HS-27A (cell line): Measurements from ENCODE around the gene PAQR7.
"Not testable (repeated sequence)": the region's sequence is repeated elsewhere in the genome, so short reads cannot be mapped to it uniquely, and the experiment has no call there.

ENCODE experiments used
- DNase-seq: peaks from one replicate; pipeline ENCODE4 v3.0.0-alpha.2; 2012; ENCODE audit warnings: low read depth, missing footprints

PAQR7 gene

DNA sequence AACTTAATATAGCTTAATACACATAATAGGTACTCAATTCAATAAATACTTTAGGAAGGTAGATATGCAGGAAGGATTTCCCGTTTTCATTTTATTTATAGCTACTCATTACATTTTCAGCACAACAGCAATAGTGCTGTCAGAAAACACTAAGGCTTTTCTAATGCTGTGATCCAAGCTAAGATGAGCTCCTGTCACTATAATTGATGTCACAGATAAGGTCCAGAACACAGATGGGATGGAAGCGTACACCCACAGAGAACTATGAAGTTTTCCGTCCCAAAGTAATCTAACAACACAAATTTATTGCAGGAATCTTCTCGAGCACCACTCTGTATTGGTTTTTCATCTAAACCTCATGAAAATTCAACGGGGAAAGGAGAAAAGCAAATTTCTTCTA, 29.8 kb downstream of the PAQR7 start:
- no peak for DNase-seq

DNA sequence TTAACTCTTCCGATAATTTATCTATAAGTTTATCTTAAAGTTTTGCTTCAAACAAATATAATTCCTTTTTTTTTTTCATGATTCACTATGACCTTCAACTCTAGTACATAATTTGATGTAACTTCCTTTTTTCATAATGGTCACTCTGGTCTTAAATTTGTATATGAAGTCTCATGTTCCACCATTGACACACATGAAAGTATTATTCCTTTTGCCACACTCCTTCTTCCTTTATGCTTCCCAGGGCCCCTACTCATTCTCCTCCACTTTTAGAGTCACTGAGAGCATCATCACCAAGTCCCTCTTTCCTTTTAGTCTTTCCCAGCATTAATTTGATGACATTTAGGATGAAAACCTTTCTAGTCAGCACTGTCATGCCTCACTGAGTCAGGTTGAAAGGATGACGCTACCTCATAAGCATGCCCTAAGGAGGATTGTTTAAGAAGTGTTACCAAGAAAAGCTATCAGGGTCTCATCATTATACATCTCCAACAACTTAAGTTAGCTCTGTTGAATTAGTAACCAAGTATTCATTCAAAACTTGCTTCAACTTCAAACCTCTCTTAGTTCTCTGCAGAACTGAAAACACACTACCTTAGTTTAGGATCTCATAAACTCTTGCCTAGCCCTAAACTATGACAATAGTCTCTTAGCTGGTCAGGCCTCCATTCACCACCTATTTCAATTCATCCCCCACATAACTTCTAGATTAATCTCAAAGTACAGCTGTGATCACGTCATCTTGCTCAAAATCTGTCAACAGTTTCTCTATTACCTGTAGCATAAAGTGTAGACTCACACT, 30.8 kb downstream of the PAQR7 start:
- no peak for DNase-seq

DNA sequence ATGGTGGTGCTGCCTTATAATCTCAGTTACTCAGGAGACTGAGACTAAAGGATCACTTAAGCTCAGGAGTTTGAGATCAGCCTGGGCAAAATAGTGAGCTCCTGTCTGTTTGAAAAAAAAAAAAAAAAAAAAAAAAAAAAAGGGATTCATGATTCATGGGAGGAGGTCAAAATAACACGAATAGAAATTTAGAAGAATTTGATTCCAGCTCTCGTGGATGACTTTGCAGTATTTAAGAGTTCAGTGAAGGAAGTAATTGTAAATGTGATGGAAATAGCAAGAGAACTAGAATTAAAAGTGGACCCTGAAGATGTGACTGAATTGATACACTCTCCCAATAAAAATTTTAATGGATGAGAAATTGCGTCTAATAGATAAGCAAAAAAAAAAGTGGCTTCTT, 32.0 kb downstream of the PAQR7 start:
- DNase-seq = no peak

DNA sequence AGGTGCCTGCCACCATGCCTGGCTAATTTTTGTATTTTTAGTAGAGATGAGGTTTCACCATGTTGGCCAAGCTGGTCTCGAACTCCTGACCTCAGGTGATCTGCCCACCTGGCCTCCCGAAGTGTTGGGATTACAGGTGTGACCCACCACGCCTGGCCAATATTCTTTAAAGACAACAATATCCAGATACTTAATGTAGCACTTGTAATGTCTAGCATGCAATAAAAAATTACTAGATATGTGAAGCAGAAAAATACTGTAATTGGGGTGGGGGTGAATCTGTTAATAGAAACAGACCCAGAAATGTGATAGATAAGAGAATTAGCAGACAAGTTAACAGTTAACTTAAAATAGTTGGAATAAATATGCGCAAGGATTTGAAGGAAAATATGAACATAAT, 35.7 kb downstream of the PAQR7 start:
- DNase-seq = not testable (repeated sequence)

DNA sequence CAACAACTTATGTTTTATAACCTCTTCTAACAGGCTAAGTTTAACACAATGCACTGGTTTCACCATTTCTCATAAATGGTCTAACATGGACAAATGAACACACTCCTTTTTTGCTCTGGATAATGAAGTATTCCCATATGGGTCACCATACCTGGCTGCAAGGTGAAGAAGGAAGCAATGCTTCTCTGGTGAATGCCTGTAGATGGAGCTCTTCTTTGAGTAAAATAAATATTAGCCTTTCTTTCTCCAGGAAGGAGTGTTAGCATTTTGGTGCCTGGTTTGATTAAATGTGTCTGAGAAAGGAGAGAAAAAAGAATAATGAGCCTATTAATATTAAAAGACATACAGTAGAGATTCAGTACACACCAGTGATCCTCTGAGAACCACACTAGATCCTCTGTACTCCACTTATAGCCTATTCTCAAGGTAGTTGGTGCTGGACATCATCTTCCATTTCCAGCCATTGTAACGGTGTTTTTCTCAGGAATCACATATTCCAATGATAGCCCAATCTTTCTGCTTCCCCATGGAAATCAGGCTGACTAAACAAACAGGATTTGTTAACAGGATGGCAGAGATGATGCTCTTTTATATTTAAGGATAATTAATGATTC, 38.1 kb downstream of the PAQR7 start:
- DNase-seq = no peak

DNA sequence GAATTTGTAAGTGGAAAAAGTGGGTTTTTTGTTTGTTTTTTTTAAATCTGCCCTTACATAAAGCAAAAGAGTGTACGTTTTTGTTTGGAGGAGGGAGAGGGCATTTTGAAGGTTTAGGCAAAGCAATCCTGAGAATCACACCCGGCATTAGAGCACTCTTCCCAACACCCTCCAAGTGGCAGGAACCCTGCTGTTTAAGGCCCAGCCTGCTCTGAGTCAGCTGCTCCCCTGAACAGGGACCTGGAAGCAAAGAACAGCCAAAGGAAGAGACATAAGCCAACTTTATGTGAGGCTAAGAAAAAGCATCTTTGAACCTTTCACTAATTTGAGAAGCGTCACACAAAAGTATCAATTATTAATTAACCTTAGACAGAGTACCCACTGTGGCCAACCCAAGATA, 38.8 kb downstream of the PAQR7 start:
- DNase-seq = no peak

DNA sequence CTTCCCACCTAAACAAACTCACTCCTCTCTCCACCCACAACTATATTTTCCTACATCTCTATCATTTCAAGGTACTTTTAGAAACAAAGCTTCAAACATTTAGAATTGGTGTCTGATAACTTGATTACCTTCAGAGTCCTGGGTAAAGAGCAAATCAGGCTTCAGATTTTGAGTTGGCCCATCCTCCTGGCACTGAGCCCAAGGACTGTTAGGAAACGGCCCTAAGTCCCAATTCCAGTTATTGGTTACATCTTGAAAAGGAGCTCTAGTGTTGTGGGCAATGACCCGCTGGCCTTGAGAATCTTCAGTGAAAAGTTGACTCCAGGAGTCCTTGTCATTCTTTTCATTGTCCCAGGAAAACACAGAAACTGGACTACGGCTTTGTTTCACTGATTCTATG, 40.6 kb downstream of the PAQR7 start:
- no peak for DNase-seq

DNA sequence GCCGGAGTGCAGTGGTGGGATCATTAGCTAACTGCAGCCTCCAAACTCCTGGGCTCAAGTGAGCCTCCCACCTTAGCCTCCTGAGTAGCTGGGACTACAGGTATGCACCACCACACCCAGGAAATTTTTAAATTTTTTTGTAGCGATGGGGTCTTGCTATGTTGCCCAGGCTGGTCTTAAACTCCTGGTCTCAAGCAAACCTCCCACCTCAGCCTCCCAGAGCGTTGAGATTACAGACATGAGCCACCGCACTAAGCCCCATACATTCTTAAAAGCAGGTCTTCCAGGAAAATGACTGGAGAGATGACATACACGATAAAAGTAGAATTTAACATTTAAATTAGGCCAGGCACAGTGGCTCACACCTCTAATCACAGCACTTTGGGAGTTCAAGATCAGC, 42.4 kb downstream of the PAQR7 start:
- DNase-seq = no peak

DNA sequence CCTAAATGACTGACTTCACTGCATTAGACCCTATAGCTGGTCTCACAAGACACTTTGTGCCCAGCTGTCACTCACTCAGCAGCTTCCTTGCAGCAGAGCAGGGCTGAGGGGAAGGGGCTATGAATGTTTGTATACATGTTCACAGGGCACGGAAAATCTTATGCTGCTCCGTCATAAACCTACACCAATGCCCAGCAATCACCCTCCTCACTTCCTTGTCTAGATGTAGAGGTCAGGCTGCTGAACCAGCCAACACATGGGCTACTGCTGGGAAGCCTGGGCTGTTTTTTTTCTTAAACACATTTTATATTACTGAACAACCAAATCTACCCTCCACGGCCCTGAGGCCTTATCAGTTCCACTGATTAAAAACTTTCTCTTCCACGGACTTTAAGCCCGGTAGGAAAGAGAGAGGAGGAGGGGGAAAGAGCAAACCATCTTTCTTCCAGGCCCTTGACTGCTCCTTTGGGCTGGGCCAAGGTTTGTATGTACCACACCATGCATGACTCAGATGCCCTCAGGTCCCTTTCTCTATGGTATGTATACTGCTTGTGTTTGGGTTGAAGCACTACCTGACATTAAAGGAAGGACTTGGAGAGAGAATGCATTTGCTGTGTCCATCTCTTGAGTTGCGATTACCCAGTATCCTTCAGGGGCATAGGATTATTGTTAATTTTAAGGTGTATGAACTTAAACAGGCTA, 43.0 kb downstream of the PAQR7 start:
- DNase-seq = no peak

DNA sequence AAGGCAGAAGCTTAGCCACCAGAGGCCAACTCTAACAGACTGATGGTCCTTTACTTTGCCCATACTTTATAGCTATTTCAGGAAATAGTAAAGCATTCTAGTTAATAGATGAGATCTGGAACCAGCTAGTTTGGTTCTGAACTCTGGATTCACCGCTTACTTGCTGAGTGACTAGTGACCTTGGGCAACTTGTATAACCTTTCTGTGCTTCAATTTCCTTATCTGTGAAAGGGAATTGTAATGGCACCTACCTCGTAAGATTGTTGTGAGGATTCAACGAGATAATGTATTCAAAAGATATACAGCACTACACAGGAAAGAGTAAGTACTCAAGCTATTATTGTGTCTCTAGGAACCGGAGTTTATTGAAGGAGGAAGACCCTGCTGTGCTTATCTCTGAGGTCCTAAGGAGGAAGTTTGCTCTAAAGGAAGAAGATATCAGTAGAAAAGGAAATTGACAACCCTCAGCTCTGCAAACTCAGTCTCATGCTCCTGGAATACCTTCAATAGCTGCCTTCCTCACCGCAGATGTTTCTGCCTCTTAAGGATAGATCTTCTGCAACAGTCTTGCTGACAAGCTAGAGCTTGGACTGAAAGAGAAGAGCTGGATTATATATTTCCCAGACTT, 43.8 kb downstream of the PAQR7 start:
- no peak for DNase-seq

DNA sequence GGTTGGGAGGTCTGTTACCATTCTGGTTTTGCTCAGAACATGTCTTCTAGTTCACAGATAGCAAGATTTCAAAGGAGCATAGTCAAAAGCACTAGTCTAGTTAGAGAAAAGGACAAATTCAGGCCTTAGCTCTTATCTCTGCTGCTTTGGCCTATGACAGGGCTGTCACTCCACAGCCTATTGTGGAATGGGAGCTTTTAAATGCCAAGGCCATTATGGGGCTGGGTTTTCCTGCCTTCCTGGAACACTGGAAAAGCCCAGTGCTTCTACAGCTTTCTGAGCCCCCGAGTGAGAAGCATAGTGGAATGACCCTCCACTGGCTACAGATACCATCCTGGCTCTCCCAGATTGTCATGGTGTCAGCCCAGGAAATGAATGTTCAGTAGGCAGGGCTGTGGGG, 46.5 kb downstream of the PAQR7 start:
- DNase-seq = no peak

DNA sequence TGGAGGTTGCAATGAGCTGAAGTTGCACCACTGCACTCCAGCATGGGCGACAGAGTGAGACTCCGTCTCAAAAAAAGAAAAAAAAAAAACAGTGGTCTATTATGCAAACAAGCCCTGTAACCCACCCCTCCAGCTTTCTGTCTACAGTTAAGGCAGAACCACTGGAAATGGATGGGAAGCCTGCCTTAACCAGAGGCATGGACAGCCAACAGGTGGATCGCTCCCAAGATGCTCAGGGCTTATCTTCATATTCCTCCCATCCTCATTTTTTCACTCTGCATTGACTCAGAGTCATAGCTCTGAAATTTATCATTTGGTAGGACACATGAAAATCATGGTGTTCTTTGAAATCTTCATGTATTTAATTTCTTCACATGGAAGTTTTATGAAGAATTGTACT, 47.0 kb downstream of the PAQR7 start:
- DNase-seq = no peak

DNA sequence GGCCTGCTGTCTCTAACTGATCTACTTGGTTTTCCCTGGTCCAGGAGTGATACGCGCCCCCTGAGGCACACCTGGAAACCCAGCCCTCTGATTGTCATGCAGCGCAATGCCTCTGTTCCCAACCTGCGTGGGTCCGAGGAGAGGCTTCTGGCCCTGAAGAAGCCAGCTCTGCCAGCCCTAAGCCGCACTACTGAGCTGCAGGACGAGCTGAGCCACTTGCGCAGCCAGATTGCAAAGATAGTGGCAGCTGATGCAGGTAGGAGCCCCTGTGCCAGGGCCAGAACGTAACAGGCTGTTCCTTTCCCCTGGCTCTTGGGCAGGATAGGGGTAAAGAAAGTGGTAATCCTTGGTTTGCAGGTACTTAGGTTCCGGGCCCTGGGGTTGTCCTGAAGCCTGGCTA, 48.9 kb downstream of the PAQR7 start:
- no peak for DNase-seq

DNA sequence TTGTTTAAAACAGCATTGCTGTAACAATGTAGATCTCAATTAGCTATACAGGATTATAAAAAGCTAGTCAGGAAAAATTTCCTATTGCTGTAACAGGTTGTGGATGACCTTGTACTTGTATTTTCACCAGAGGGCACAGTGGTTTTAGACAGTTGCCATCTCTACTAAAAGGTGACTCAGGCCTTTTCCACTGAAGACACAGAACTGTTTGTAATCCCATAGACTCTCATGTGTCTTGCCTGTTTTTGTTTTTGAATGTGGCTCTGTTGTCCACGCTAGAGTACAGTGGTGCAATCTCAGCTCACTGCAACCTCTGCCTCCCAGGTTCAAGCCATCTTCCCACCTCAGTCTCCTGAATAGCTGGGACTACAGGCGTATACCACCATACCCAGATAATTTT, 49.9 kb downstream of the PAQR7 start:
- DNase-seq = no peak

DNA sequence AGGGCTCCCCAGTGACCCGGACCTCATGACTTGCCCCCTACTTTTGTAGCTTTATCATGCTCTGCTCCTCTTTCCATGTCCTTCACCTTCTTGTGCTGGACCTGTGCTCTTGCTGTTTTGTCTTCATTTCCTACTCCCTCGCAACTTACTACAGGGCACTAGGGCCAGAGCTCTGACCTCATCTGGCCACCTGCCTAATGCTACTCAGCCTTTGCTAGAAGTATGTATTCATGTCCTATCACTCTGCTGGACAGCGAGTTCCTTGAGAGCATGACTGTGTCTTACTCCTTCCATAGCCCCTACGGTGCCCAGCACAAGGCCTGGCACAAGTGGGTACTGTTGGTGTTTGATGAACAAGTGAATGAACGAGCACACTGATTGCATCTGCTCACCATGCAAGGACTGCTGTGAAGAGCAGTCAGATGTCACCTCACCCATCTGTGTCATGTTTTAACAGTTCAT, 53.8 kb downstream of the PAQR7 start:
- DNase-seq = no peak

DNA sequence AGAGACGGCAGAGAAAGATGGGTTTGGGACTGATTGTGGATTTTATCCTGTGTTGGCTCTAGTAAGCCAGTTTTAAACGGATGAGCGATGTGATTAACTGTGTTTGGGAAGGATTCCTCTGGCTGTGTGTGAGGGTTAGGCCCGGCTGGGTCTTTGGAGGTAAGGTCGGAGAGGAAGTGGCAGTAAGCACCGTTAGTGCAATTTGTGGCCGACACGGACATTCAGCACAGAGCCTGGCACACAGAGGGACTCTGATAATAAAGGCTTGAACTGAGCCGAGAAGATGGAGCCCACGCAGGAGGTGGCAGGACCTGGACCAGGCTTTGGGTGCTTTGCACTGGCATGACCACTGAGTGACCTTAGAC, 54.4 kb downstream of the PAQR7 start:
- no peak for DNase-seq

DNA sequence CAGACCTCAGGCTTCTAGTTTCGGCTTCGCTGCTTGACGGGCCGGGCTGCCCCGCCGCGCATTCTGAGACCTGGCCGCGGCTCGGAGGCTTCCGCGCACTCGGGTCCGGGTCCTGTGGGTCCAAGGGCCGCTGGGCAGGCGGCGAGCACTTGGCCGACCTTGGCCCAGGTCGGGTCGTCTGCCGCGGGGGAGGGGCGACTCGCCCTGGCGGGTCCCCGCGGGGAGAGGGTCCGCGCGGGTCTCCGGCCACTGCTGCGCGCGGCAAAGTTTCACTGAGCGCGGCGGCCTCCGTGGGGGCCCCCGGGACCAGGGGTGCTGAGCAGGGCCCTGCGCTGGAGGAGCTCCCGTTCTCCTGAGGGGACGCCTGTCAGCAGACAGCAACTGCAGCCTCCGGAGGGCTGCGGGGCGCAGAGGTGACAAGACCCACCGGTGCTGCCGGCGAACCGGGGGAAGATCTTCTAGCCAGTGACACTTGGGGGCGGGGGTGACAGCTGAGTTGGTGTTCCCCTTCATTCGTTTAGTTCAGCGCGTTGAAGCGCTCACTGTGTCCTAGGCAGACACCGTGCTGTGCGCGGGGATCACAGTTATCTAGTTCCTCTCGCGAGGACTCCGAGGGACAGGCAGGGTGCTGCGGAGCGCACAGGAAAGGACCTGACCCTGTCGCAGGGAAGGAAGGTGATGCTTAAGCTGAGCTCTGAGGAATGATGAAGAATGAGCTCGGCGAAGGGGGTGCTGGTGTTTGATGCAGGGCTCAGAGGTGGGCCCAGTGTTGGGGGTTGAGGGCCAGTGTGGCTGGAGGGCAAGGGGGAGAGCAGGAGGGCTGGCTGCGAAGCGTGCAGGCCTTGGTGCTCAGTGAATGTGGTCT, 55.0 kb downstream of the PAQR7 start:
- DNase-seq = no peak

DNA sequence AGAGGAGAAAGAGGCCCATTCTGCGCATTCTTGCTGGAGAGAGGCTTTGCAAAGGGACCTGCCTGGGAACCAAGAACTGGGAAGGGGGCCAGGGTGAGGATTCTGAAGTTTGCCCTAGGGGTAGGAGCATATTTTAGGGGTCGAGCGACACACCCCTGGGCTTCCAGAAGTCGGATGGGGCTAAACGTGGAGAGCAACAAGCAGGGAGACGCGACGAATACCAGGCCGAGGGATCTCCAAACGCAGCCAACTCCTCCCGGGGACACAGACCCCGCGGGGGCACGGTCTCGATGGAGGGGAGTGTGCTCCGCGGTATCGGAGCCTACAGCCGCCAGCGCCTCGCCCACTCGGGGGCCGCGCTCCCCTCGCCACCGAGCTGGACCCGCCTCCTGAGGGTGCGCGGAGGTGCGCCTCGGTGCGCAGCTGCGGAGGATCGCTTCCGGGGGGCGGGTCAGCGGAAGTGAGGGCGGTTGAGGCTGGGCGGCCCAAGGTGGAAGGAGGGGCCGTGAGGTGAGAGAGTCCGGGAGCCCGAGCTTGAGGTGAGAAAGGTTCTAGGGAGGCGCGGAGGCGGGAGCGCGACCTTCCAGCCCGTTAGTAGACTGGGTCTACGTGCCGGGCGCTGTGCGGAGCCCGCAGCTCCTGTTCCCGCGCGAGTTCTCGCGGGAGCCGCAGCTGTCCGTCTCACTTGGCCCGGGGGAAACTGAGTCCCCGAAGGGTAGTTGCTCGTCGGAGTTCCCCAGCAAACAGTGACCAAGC, 55.8 kb downstream of the PAQR7 start, which contains the start of gene MTFR1L:
TSS of gene MTFR1L (plus strand) at position 464 of the 756 bp plus-strand sequence. CDS start 3,151 bp downstream, outside the sequence.
- DNase-seq = no peak

DNA sequence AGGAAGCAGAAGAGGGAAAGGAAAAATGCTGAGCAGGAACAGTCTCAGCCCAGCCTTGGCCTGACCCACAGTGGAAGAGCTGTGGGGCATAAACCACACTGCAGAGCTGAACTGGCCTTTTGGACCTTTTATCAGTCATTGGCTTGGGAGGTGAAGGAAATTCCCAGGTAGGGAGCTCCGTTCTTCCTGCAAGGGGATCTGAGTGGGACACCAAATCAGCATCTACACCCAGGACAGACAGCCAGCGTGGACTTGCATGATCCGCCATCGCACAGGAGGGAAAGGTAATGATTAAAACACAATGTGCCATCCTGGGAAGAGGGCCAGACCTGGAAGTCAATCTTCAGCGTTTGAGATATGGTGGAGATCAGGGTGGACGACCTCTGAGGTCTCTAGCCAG, 56.9 kb downstream of the PAQR7 start:
- no peak for DNase-seq

DNA sequence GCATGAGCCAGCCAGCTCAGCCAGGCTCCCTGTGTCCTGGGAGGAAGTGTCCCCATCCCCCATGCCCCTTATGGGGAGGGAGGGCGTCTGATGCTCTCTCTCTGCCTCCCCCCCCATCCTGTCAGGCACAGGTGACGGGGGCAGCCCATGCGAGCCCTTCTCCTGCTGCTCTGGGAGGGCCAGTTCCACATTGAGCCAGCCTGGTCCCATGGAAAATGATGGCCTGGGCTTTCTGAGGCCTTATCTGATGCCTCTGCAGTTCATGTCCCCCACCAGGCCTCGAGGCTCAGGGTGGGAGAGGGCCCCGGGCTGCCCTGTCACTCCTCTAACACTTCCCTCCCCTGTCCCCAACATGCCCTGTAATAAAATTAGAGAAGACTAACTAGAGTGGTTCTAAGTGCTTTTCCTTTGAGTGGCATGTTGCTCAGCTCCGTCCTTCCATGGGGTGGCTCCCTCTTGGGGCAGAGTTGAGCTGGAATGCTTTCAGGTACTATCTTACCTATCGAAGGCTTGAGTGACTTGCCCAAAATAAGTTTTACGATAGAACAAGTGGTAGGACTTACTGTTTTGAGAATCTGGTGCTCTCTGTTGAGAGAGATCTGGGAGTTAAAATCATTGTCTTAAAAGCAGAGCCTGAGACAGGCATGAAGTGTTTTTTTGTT, 57.5 kb downstream of the PAQR7 start:
- DNase-seq = no peak
